ENCODE data around the gene FAM9A. TPM values are rescaled to one million over a fixed set of nuclear protein-coding genes. Genes with fewer than 3 reads are reported as not detected.
"Not testable (repeated sequence)": the region's sequence is repeated elsewhere in the genome, so short reads cannot be mapped to it uniquely, and the experiment has no call there.

The FAM9A gene
- total RNA-seq, 1 donor from 2014 or later: not detected

DNA sequence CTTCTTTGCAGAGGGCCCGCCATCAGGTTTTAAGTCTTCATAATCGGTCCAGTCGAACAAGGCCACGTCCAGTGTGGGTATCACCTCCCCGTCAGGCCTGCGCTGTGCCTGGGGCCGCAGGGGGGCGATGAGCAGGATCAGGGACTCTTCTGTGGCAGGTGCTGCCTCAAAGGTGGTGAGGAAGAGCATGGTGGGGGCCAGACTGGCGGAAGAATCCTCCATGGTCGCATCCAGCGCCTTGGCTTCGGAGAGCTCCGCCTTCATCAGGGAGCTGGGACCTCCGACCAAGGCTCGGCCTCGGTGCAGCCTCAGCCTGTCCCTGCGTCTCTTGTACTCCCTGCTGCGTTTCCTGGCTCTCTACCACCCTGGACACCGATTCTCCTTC, 17.5 kb downstream of the FAM9A start:
- Histone ChIP-seq H3K27me3 (ENCODE audit: low read depth) (no peaks in the 10 kb centered on the region), H3K27ac (replicated peaks) (no peak overlapping the region), H3K4me3 (no peak overlapping the region), H3K4me1 (no peaks in the 10 kb centered on the region), H3K36me3 (no peaks in the 10 kb centered on the region), H3K9me3 (replicated peaks) (no peaks in the 10 kb centered on the region)
- TF ChIP-seq, protein P1, sequence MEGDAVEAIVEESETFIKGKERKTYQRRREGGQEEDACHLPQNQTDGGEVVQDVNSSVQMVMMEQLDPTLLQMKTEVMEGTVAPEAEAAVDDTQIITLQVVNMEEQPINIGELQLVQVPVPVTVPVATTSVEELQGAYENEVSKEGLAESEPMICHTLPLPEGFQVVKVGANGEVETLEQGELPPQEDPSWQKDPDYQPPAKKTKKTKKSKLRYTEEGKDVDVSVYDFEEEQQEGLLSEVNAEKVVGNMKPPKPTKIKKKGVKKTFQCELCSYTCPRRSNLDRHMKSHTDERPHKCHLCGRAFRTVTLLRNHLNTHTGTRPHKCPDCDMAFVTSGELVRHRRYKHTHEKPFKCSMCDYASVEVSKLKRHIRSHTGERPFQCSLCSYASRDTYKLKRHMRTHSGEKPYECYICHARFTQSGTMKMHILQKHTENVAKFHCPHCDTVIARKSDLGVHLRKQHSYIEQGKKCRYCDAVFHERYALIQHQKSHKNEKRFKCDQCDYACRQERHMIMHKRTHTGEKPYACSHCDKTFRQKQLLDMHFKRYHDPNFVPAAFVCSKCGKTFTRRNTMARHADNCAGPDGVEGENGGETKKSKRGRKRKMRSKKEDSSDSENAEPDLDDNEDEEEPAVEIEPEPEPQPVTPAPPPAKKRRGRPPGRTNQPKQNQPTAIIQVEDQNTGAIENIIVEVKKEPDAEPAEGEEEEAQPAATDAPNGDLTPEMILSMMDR (IDR thresholded peaks at IDR 0.05; ENCODE audit: borderline replicate concordance): no peak
- intact Hi-C loops (cut with micrococcal nuclease): no loop called here
- DNase-seq: no peak

- TF ChIP-seq, protein P1 (IDR thresholded peaks at IDR 0.05; ENCODE audit: borderline replicate concordance): peak; percentile 48
- Histone ChIP-seq H3K27ac (replicated peaks) (no peak overlapping the region), H3K4me3 (no peak overlapping the region), H3K4me1 (no peaks in the 10 kb centered on the region), H3K36me3 (no peaks in the 10 kb centered on the region), H3K9me3 (replicated peaks) (no peaks in the 10 kb centered on the region), H3K27me3 (ENCODE audit: low read depth) (no peaks in the 10 kb centered on the region)
- intact Hi-C loops (cut with micrococcal nuclease): no loop called here
- no peak for DNase-seq
Measured at GRCh38 chrX:8783097-8783713, 18.0 kb downstream of the FAM9A start.

- intact Hi-C loops (cut with micrococcal nuclease): no loop called here
- H3K4me1 ChIP-seq: no peaks in the 10 kb centered on the region
- DNase-seq: no peak
- no peak overlapping the region for H3K4me3 ChIP-seq
- no peaks in the 10 kb centered on the region for H3K27me3 ChIP-seq (ENCODE audit: low read depth)
- TF ChIP-seq, protein P1 (IDR thresholded peaks at IDR 0.05; ENCODE audit: borderline replicate concordance): no peak
- H3K9me3 ChIP-seq (replicated peaks): no peaks in the 10 kb centered on the region
- no peaks in the 10 kb centered on the region for H3K36me3 ChIP-seq
- H3K27ac ChIP-seq (replicated peaks): no peak overlapping the region
Measured at GRCh38 chrX:8782595-8782994, 18.6 kb downstream of the FAM9A start.

- H3K36me3 ChIP-seq; intact Hi-C loops (cut with micrococcal nuclease); H3K9me3 ChIP-seq (replicated peaks); H3K4me3 ChIP-seq; H3K27ac ChIP-seq (replicated peaks); H3K27me3 ChIP-seq (ENCODE audit: low read depth); DNase-seq; H3K4me1 ChIP-seq: not testable (repeated sequence)
Measured at GRCh38 chrX:8781921-8782320, 19.3 kb downstream of the FAM9A start.

DNA sequence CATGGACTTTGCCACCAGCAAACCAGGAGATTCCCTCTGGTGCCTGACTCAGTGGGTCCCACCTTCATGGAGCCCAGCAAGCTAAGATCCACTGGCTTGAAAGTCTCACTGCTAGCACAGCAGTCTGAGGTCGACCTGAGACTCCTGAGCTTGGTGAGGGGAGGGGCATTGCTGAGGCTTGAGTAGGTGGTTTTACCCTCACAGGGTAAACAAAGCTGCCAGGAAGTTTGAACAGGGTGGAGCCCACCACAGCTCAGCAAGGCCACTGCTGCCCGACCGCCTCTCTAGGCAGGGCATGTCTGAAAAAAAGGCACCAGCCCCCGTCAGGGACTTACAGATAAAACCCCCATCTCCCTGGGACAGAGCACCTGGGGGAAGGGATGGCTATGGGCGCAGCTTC, 28.1 kb downstream of the FAM9A start:
- H3K9me3 ChIP-seq (replicated peaks): no peaks in the 10 kb centered on the region
- TF ChIP-seq, protein P1 (IDR thresholded peaks at IDR 0.05; ENCODE audit: borderline replicate concordance): no peak
- no peaks in the 10 kb centered on the region for H3K4me1 ChIP-seq
- intact Hi-C loops (cut with micrococcal nuclease): no loop called here
- no peak overlapping the region for H3K4me3 ChIP-seq
- peaks cover 8% of the 10 kb centered on the region for H3K27me3 ChIP-seq (ENCODE audit: low read depth)
- no peak for DNase-seq
- H3K27ac ChIP-seq (replicated peaks): no peak overlapping the region
- H3K36me3 ChIP-seq: no peaks in the 10 kb centered on the region

DNA sequence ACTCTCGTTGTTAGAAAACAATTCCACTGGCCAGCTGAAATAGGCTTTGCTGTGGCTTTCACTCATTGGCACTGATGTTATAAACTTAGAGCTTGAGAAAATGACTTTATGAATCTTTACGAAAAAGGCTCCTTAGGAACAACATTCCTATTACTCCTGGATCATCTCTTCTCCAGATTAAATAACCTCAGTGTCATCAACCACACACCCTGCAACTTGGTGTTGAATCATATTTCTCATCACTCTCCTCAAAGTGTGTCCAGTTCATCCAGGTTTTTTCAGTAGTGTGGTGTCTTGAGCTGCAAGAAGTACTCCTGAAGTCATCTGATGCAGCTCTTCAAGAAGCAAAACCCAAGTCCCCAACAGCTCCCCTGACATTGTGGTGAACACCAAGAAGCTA, 41.2 kb downstream of the FAM9A start:
- intact Hi-C loops (cut with micrococcal nuclease): no loop called here
- H3K36me3 ChIP-seq: no peaks in the 10 kb centered on the region
- no peak overlapping the region for H3K4me3 ChIP-seq
- H3K9me3 ChIP-seq (replicated peaks): no peaks in the 10 kb centered on the region
- no peaks in the 10 kb centered on the region for H3K27me3 ChIP-seq (ENCODE audit: low read depth)
- no peak for DNase-seq
- no peaks in the 10 kb centered on the region for H3K4me1 ChIP-seq
- H3K27ac ChIP-seq (replicated peaks): no peak overlapping the region
- TF ChIP-seq, protein P1 (IDR thresholded peaks at IDR 0.05; ENCODE audit: borderline replicate concordance): no peak

- H3K27ac ChIP-seq (replicated peaks); H3K27me3 ChIP-seq (ENCODE audit: low read depth); DNase-seq; H3K4me1 ChIP-seq; intact Hi-C loops (cut with micrococcal nuclease); H3K9me3 ChIP-seq (replicated peaks); H3K4me3 ChIP-seq; H3K36me3 ChIP-seq: not testable (repeated sequence)
Measured at GRCh38 chrX:8758706-8759105, 42.5 kb downstream of the FAM9A start.

GRCh38 chrX:8757609-8758389, 43.4 kb downstream of the FAM9A start:
- H3K27me3 ChIP-seq (ENCODE audit: low read depth); intact Hi-C loops (cut with micrococcal nuclease); H3K9me3 ChIP-seq (replicated peaks); H3K36me3 ChIP-seq; H3K27ac ChIP-seq (replicated peaks); H3K4me1 ChIP-seq; DNase-seq; H3K4me3 ChIP-seq: not testable (repeated sequence)

All from left ventricle myocardium inferior (tissue), 1 donor.